ENCODE measurements around the gene LRP5.

LRP5 gene

DNA sequence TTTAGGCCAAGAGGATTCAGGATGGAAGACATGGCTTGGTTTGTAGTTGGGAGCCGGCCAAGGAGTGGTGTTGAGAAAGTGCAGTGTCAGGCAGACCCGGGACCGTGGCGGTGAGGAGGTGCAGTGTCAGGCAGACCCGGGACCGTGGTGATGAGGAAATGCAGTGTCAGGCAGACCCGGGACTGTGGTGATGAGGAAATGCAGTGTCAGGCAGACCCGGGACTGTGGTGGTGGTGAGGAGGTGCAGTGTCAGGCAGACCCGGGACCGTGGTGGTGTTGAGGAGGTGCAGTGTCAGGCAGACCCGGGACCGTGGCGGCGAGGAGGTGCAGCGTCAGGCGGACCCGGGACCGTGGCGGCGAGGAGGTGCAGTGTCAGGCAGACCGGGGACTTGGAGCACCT is 59.7 kb downstream of the LRP5 start:
- no peak for DNase-seq

DNA sequence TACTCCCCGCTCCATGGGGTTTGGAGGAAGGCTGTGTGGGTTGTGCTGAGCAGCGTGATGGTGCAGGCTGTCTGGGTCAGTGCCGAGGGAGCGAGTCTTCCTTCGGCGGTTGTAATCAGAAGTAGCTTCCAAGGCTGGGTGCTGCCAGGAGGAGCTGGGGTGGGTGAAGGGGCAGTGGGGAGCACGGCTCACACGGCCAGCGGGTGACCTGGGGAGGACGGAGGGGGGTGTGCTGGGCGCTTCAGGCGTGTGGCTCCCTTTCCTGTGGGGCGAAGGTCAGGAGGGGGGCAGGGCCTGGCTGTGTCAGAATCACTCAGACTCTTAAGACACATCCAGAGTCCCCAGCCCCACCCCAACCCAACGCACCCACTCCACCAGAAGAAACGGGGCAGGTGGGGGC is 60.2 kb downstream of the LRP5 start:
- DNase-seq, result no peak

DNA sequence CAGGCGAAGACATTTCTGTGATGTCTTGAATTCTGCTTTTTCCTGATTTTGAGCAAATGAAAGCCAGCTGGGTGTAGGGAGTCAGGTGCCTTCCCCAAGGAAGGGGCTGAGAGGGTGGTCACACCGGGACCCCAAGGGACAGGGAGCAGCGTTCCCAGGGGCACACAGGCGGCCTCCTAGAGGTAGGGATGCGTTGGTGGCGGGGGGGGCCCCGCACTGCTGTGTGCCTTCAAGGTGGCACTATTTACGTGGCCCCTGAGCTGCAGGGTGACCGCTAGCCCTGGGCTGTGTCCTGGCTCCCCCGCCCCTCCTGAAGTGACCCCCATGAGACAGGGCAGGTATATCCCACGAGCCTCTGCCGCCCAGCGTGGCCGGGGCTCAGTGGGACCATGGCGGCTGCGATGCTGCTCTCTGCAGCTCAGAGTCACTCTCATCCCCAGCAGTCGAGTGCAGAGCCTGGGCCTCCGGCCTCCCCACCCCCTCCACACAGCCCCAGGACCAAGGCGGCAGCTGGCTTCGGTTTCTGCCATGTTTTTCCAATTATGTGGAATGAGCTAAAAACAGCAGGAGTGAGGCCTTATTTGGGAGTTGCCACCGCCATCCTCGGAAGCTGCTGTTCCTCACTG is 60.9 kb downstream of the LRP5 start:
- DNase-seq, result no peak

DNA sequence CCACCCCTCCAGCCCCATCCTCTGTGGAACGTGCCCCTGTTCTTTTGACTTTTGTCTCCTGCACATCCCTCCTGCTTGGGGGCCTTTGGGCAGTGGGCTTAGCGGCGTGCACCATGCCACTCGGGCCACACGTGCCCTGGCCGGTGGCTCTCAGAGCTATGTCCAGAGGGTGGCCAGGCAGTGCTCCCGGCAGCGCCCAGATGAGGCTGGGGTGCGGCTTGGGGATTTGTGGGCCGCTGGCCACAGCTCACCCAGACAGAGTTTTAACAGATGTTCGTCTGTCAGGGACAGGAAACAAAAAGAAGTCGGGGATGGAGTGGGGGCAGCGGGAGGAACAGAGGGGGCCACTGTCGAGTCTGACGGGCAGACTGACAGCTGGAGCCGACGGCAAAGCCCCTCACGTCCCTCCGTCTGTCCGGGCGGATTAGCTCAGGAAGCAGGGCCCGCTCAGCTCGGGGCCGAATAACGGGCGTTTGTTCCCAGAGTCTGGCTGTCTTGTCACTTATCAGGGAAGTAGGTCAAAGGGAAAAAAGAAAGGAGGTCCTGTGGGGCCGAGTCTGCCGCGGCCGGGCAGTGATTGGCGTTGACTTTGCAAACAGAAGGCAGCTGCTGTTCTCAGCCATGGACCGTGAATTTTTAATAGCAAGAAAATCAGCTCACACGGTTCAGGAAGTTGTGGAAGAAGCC is 61.6 kb downstream of the LRP5 start:
- DNase-seq, result no peak

DNA sequence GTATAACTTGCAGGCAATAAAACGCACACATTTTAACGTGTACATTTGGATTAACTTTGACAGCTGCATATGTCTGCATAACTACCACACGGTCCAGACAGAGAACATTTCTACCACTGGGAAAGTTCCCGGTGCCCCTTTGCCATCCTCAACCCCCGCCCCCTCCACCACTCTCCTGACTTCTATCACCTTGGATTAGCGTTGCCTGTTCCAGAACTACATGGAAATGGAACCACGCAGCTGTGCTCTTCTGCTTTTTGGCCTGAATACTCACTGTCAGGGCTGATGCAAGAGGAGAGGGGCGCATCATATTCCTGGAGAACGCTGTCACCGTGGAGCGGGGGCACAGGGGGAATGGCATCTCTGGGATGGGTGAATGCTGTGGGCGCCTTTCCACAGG is 62.1 kb downstream of the LRP5 start:
- DNase-seq, result no peak

DNA sequence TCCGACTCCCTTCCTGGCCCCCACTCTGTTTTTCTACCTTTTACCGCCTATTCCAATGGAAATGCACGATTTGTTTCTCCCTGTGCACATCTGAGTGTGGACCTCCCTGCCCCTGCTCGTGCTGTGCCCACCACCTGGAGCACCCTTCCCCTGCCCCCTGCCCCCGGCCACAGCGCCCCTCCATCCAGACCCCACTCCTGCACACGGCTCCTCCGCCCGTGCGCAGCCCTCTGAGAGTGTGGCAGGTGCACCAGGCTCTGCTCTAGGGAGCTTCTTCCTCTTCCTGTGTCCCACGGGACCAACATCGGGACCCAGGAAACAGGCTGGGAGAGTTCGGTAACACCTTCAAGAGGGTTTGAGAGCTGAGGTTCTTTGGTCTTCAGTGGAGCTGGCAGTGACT is 62.9 kb downstream of the LRP5 start:
- no peak for DNase-seq

DNA sequence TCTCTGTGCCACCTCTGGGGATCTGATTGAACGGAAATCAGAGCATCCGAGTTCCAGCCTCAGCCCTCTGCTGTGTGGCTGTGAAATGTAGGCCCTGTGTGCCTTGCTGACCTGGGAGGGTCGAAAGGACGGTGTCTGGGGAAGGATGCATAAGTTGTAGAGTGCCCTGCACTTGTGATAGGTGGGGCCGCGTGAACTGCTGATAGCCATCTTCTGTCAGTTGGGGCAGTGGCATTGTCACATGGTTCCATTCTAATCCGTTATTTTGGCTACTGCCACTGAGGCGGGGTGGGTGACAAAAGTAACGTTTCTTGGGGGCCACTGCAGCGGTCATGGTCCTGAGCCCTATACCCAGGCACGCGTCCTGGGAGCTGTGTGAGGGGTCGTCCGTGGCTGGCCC is 63.4 kb downstream of the LRP5 start:
- DNase-seq, result no peak

DNA sequence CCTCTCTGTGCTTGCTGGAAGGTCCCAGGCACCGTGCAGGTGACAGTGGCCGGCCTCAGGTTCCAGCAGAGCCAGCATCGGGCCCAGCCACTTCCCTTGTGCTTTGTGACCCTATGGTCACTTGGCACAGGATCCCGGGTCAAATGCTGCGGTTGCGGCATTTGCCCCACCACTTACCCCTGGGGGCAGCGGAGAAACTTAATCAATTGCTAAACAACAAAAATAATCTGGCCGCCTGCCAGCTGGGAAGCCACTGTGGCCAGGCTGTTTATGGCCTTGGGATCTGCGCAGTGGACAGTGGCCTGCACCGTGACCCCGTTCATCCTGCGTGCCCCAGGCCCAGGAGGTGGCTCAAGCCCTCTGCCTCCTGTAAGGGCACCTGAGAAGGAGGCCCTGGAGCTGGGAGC is 65.0 kb downstream of the LRP5 start:
- no peak for DNase-seq

DNA sequence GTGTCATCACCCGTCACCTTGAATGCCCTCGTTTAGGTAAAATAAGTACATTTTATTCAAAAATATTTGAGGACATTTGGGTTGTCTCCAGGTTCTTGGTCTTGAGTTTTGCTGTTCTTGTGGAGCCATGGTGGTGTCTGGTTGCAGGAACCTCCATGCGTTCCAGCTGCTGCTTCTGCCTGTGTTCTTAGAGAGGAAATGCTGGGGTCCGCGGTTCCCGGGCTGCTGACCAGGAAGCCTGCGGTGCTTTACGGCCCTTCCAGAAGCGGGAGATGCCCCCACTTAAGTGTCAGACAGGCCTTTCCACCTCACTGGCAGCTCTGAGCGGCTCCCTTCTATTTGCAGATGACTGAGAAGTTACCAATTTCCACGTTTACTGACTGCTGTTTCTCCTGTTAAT is 66.8 kb downstream of the LRP5 start:
- no peak for DNase-seq

DNA sequence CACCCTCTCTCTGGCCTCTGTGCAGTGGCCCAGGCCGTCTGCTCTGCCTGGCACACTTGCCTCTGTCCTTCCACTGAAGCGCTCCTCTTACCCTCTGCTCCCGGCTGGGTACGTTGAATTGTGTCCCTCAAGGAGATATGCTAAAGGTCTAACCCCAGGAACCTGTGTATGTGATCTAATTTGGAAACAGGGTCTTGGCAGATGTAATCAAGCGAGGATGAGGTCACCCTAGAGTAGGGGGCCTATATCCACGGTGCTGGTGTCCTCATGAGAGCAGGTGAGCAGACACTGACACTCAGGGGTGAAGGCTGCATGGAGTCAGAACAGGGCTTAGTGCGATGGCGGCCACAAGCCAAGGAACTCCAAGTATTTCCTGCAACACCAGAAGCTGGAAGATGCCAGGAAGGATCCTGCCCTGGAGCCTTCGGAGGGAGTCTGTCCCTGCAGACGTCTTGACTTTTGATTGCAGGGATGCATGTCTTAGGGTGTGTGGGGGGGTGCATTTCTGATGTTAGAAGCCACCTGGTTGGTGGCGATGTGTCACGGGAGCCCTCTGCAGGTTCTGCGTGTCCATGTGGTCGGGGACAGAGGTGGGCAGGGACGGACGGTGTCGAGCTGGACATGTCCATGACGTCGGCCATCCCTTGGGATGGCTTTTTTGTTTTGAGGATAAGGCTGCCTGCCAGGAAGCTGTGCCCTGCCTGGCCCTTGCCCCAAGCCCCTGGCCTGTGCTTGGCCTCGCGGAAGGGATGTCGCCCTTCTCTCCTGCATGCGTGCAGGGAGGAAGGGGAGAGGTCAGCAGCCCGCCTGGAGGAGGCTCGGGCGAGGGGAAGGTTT is 68.6 kb downstream of the LRP5 start:
- DNase-seq, result no peak

DNA sequence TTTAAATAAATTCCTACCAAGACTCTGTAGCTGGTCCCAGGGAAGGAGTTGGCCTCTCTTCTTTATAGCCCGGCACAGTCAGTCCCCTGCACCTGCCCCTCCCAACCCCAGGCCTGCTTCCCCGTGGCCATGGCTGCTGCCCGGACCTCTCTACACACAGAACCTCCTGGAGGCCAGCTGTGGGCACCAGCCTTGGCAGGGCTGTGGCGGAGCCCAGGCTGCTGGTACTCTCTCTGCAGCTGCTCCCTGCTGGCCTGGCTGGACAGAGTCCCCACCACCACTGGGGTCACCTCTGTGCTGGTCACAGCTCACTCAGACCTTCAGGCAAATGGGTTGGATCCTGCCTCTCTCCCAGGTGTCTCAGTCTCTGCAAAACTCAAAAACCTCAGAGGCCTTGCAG is 69.3 kb downstream of the LRP5 start:
- no peak for DNase-seq

DNA sequence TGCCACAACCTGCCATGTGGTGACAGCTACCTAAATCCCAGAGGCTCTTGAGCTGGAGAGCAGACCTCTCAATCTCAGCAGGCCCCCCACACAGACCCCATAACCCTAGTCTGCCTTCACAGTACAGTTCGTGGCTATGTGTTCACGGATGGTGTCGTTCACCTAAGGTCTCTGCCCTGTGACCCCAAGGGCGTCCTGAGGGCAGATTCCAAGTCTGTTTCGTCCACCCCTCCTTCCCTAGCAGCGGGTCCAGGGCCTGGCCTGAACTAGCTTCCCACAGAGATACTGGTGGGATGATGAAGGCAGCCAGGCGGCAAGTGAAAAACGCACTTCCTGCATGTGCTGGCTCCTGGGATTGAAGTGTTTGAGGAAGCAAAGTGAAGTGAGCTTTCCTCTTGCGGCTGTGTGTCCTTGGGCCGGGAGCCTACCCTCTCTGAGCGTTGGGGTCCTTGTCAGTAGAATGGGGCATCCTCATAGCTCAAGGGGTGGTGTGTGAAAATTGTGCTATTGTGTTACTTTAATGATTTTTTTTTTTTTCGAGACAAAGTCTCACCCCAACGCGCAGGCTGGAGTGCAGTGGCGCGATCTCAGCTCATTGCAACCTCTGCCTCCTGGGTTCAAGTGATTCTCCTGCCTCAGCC is 70.1 kb downstream of the LRP5 start:
- DNase-seq, result no peak

DNA sequence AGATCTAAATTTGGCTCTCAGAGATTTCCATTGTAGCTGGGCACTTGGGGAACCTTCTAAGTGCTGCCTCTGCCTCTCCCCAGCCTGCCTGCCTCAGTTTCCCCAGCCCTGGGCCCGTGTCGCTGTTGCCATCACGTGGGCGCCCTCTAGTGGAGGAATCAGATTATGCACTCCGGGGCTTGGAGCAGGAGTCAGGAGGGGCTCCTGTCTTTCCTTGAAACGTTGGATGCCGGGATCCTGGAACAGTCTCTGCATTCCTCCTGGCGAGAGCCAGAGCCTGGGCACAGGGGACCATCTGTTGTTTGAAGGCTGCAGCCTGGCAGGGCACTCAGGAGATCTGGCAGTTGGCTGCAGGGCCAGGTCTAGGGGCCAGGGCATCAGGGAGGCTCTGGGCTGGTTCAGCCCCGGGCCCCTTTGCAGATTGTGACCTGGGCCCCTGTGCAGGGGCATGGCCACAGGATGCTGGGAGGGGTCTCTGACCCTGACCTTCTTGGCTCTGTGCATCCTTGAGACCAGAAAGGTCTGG is 71.6 kb downstream of the LRP5 start:
- DNase-seq, result peak; percentile 76

DNA sequence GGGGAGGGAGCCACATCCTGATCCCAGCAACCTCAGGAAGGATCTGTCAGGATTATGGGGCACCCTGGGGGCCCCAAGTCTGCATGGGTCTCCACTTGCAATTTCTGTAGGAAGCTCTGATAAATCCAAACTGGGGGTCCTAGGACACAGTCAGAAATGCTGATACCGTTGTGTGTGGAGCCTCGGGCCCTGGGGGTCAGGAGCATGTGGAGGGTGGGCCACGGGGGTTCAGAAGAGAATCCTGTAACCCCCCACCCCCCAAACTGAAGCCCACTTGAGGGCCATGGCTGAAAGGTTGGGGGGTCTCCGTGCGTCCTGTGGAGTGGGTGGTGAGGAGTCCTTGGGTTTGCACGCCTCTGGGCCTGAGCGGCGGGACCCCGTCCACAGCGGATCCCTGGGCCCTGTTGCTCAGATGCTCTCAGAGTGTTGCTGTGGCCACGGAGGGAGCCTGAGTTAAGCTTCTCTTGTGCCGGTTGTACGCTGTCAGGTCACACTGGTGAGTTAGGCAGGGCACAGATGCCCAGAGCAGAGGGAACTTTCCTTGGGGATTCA is 72.2 kb downstream of the LRP5 start:
- no peak for DNase-seq

DNA sequence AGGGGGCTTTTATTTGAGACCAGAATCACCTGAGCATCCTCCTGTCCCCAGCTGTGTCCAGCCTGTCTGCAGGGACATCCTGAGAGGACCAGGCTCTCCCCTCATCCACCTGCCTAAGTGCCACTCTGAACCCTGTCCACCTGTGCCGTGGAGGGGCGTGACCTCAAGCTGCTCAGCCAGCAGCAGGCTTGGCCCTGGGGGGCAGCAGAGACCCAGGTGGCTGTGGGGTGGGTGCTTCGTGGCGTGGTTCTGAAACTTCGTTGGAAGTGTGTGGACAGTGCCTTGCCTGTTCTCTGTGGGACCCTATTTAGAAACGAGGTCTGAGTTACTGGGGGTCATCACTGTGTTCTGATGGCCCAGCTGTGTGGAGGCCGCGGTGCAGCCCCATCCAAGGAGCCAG is 72.7 kb downstream of the LRP5 start:
- no peak for DNase-seq

DNA sequence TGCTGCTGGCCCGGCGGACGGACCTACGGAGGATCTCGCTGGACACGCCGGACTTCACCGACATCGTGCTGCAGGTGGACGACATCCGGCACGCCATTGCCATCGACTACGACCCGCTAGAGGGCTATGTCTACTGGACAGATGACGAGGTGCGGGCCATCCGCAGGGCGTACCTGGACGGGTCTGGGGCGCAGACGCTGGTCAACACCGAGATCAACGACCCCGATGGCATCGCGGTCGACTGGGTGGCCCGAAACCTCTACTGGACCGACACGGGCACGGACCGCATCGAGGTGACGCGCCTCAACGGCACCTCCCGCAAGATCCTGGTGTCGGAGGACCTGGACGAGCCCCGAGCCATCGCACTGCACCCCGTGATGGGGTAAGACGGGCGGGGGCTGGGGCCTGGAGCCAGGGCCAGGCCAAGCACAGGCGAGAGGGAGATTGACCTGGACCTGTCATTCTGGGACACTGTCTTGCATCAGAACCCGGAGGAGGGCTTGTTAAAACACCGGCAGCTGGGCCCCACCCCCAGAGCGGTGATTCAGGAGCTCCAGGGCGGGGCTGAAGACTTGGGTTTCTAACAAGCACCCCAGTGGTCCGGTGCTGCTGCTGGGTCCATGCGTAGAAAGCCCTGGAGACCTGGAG is 74.1 kb downstream of the LRP5 start:
- no peak for DNase-seq

DNA sequence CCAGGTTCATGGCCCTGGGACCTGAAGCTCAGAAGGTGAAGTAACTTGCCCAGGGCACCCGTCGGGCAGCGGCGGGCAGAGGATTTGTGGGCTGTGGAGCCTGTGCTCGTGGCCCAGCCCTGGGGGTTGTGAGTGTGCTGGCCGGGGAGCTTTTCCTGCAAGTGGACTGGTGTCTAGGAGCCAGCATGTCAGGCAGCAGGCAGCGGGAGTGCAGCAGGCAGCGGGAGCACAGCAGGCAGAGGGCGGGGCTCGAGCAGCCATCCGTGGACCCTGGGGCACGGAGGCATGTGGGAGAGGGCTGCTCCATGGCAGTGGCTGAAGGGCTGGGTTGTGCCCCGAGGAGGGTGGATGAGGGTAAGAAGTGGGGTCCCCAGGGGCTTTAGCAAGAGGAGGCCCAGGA is 75.4 kb downstream of the LRP5 start:
- no peak for DNase-seq

DNA sequence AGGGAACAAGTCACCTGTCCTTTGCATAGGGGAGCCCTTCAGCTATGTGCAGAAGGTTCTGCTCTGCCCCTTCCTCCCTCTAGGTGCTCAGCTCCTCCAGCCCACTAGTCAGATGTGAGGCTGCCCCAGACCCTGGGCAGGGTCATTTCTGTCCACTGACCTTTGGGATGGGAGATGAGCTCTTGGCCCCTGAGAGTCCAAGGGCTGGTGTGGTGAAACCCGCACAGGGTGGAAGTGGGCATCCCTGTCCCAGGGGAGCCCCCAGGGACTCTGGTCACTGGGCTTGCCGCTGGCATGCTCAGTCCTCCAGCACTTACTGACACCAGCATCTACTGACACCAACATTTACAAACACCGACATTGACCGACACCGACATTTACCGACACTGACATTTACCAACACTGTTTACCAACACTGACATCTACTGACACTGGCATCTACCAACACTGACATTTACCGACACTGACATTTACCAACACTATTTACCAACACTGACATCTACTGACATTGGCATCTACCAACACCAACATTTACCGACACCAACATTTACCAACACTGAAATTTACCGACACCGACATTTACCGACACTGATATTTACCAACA is 76.3 kb downstream of the LRP5 start:
- no peak for DNase-seq

DNA sequence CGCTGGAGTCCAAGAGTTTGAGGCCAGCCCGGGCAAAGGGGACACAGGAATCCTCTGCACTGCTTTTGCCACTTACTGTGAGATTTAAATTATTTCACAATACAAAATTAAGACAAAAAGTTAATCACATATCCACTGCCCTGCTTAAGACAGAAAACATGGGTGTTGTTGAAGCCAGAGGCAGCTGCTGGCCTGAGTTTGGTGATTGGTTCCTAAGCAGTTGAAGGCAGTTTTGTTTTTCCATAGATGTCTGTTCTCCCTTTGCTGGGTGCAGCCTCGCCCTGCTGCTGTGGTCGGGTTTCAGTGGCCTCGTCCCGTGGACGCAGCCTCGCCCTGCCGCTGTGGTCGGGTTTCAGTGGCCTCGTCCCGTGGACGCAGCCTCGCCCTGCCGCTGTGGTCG is 77.9 kb downstream of the LRP5 start:
- DNase-seq, result no peak

DNA sequence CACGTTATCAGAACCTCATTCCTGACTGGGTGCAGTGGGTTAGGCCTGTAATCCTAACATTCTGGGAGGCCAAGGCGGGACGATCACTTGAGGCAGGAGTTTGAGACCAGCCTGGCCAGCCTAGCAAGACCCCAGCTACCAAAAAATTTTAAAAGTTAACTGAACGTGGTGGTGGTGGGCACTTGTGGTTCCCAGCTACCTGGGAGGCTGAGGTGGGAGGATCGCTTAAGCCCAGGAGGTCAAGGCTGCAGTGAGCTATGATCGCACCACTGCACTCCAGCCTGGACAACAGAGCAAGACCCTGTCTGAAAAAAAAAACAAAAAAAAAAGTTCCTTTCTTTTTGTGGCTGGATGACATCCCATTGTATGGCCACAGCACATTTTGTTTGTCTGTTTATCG is 80.4 kb downstream of the LRP5 start:
- no peak for DNase-seq

DNA sequence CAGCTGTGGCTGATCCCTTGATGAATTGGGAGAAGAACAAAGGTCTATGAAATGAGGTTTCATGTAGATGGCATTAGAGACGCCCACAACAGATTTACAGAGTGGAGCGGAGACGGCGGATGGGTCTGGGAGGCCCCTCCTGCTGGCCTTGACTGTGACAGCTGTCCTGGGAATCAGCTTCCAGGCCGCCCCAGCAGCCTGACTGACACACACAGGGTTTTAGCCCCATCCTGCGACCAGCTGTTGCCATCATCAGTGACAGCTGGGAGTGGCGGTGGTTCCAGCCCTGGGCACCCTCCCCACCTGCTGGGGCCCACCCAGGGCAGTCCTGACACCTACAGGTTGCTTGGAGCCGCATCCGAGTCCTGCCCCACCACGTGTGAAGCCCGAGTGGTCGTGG is 84.1 kb downstream of the LRP5 start:
- DNase-seq, result no peak

DNA sequence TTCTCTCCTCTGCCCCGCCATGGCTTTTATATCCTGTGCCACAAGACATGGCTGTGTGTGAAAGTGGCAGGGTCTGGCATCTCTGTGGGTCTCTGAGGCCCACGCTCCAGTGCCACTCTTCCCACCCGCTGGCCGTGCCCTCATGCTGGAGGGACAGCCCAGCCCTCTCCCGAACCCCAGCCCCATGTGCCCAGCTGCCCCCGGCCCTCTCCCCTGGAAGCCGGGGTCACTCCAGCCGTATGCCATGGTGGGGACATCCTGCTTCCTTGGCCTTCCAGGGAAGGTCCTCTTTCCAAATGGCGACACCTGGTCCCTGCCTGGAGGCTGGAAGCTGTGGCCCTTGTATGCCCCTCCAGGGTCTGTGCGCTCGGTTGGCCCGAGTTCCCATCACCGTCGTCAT is 84.9 kb downstream of the LRP5 start:
- DNase-seq, result no peak

Data from activated CD4-positive, CD25-positive, alpha-beta regulatory T cell treated with anti-CD3 and anti-CD28 coated beads, Interleukin-2, amount 50 U/mL, for 72 hours (primary cell).